ENCODE measurements around the gene UXS1. TPM values are rescaled to one million over a fixed set of nuclear protein-coding genes. Genes with fewer than 3 reads are reported as not detected.

The UXS1 gene
- total RNA-seq, 4 donors from 2014 or later, result 16.7 to 46.2 (median 34.9) TPM

DNA sequence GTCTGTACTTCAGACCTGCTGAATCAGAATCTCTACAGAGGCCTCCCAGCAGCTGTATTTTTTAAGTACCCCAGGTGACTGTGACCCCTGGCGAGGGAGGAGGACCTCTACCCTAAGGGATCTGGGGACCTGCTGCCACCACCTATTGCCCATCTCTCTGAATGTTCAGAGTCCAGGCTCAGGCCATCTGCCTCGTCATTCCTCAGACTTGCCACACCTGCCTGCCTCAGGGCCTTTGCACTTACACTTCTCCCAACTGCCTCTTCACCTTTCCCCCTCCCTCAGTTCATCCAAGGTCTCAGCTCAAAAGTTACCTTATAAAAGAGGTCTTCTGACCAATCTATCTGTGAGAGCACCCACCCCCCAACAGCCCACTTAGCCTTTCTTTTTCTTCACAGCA lies 21.5 kb downstream of the UXS1 start:
- WGBS, 2 donors, result 88 to 90% methylated on average over 2 of the region's 2 CpGs
- no peak overlapping the region for H3K4me3 ChIP-seq (ENCODE audit: low read depth, poor library complexity, severe bottlenecking)
- TF ChIP-seq, protein P1, sequence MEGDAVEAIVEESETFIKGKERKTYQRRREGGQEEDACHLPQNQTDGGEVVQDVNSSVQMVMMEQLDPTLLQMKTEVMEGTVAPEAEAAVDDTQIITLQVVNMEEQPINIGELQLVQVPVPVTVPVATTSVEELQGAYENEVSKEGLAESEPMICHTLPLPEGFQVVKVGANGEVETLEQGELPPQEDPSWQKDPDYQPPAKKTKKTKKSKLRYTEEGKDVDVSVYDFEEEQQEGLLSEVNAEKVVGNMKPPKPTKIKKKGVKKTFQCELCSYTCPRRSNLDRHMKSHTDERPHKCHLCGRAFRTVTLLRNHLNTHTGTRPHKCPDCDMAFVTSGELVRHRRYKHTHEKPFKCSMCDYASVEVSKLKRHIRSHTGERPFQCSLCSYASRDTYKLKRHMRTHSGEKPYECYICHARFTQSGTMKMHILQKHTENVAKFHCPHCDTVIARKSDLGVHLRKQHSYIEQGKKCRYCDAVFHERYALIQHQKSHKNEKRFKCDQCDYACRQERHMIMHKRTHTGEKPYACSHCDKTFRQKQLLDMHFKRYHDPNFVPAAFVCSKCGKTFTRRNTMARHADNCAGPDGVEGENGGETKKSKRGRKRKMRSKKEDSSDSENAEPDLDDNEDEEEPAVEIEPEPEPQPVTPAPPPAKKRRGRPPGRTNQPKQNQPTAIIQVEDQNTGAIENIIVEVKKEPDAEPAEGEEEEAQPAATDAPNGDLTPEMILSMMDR (IDR thresholded peaks at IDR 0.05), result no peak
- TF ChIP-seq POLR2A (IDR thresholded peaks at IDR 0.05), result no peak
- no peak for DNase-seq (ENCODE audit: low spot score in 2 of 2)
- intact Hi-C loops (cut with DNase I; ENCODE audit: low total_unique reads), result no loop called here

DNA sequence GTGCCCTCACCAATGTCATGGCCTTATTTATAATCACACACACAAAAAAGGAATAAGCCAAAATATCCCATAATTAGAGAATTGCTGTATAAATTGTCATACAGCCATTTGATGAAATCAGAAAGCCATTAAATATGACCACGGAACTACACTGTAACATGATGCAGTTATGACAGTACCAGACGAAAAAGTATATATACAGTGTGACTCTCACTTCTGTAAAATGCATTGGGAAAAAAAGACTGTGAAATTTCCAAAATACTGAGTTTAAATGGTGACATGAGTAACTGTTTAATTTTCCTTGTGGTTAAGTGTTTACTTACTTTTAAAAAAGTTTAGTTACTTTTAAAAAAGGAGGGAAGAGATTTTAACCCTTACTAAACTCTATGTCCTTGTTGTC lies 25.4 kb downstream of the UXS1 start:
- TF ChIP-seq, protein P1 (IDR thresholded peaks at IDR 0.05), result no peak
- TF ChIP-seq POLR2A (IDR thresholded peaks at IDR 0.05), result no peak
- WGBS, 2 donors, result 78 to 85% methylated on average over 2 of the region's 2 CpGs
- H3K4me3 ChIP-seq (ENCODE audit: low read depth, poor library complexity, severe bottlenecking), result no peak overlapping the region
- intact Hi-C loops (cut with DNase I; ENCODE audit: low total_unique reads), result no loop called here
- DNase-seq (ENCODE audit: low spot score in 2 of 2), result no peak

GRCh38 chr2:106167067-106167466 lies 27.0 kb downstream of the UXS1 start:
- TF ChIP-seq, protein P1 (IDR thresholded peaks at IDR 0.05), result no peak
- no peak for TF ChIP-seq POLR2A (IDR thresholded peaks at IDR 0.05)
- intact Hi-C loops (cut with DNase I; ENCODE audit: low total_unique reads), result no loop called here
- no peak overlapping the region for H3K4me3 ChIP-seq (ENCODE audit: low read depth, poor library complexity, severe bottlenecking)
- no peak for DNase-seq (ENCODE audit: low spot score in 2 of 2)
- 84 to 91% methylated on average over 5 of the region's 5 CpGs for WGBS, 2 donors

GRCh38 chr2:106165561-106165960 lies 28.5 kb downstream of the UXS1 start:
- no peak for DNase-seq (ENCODE audit: low spot score in 2 of 2)
- intact Hi-C loops (cut with DNase I; ENCODE audit: low total_unique reads), result no loop called here
- TF ChIP-seq POLR2A (IDR thresholded peaks at IDR 0.05), result no peak
- TF ChIP-seq, protein P1 (IDR thresholded peaks at IDR 0.05), result no peak
- H3K4me3 ChIP-seq (ENCODE audit: low read depth, poor library complexity, severe bottlenecking), result no peak overlapping the region
- 71 to 76% methylated on average over 6 of the region's 6 CpGs for WGBS, 2 donors

DNA sequence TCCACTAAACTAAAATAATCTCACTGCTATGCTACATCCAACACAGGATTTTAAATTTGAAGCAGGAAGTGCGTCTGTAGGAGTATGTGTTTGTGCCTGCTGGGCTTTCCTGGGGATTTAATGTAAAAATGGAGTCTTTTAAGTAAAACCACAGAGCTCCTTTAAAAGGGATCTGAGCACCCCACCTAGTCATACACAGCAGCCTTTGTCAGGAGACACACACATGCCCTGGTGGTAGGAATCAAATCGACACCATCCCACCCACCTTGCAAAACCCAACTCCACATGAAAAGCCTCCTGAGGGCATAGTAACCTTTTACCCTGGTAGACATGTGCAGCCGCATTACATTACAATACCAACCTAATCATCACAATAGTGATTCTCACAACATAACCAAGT lies 29.1 kb downstream of the UXS1 start:
- TF ChIP-seq, protein P1 (IDR thresholded peaks at IDR 0.05), result no peak
- no peak for TF ChIP-seq POLR2A (IDR thresholded peaks at IDR 0.05)
- intact Hi-C loops (cut with DNase I; ENCODE audit: low total_unique reads), result no loop called here
- WGBS, 2 donors, result 77 to 83% methylated on average over 3 of the region's 3 CpGs

DNA sequence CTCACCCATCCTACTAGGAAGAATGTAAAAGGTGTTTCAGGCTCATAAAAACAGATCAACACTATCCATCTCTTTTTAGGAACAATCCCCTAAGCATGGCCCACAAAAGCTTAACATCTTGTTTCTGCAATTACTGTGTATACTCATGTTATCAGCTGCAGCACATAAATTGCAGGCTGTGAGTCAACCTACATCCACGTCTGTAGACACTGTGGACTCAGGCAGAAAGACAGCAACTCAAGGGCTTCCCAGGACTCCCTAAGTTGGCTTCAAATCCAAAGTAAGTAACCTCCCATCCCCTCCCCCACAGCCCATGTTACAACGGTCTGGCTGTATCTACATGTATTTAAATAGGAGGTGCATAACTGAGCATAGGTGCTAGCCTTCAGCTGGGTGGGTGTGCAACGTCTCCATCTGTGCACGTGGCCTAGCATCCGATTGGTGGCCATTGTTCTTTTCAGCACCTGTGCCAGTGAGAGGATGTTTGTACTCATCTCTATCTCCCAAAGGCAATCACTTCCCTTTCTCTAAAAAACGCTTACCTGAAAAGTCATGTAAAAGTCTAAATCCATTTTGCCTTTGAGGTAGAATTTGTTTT lies 30.1 kb downstream of the UXS1 start:
- no peak for TF ChIP-seq POLR2A (IDR thresholded peaks at IDR 0.05)
- TF ChIP-seq, protein P1 (IDR thresholded peaks at IDR 0.05), result no peak
- H3K4me3 ChIP-seq (ENCODE audit: low read depth, poor library complexity, severe bottlenecking), result no peak overlapping the region
- DNase-seq (ENCODE audit: low spot score in 2 of 2), result no peak
- intact Hi-C loops (cut with DNase I; ENCODE audit: low total_unique reads), result no loop called here
- WGBS, 2 donors, result 66 to 71% methylated on average over 6 of the region's 6 CpGs

More for the DNA sequence above, 29.1 kb downstream of the UXS1 start:
- no peak overlapping the region for H3K4me3 ChIP-seq (ENCODE audit: low read depth, poor library complexity, severe bottlenecking)
- no peak for DNase-seq (ENCODE audit: low spot score in 2 of 2)
